ENCODE results near the gene SLC4A1AP.
A peak's percentile ranks its signal among the peaks of the same experiment; 100 is the strongest.
"Not testable (repeated sequence)": the region's sequence is repeated elsewhere in the genome, so short reads cannot be mapped to it uniquely, and the experiment has no call there.

The SLC4A1AP gene

DNA sequence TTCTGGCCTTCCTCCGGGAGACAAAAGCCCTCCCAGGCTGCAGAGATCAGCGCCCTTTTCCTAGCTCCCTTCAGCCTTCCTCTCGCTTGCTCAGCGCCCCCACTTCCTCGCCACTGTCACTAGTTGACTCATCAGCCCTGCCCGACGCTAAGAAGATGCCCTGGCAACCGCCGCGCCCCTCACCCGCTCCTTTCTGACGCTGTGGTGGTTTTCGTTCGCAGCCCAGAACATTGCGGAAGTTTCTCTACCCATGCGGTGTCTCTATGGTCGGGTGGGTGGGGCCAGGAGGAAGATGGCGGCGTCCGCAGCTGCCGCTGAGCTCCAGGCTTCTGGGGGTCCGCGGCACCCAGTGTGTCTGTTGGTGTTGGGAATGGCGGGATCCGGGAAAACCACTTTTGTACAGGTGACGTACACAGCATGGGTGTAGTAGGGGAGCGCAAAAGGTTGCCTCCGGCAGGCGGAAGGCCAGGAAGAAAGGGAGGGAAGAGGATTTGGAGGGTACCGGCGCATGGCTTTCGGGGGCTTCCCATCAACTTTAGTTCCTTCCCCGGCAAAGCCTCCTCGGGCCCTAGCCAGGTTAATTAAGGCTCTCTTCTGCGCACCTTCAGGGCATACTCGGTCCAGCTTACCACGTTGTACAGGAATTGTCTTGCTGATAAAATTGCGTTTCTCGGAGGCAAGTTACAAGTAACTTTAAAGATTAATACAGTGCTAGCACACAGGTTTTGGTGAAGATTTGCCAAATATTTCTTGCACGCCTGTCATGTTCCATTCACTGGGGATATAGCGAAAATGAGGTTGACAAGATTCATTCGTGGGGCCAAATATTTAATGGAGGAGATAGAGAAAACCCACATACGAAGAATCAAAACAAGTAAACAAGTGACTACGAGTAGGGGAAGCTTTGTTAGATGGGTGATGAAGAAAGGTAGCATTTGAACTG is 34.7 kb upstream of the SLC4A1AP start, which contains the start of the genes CCDC121 and GPN1:
TSS of gene CCDC121 (minus strand) at position 246 of the 943 bp plus-strand sequence. CDS start 1,213 bp downstream, outside the sequence.
TSS of gene GPN1 (plus strand) at position 284 of the 943 bp plus-strand sequence. CDS start at position 293, 9 bp downstream.
- H3K4me1 ChIP-seq (ENCODE audit: control insufficient read depth, insufficient read depth, low read length, unreplicated experiment): peaks cover 15% of the 10 kb centered on the region
- peak within 1 kb of the TSS; percentile 82 for H2AFZ ChIP-seq (ENCODE audit: low read length, unreplicated experiment)
- 0 out of 2 replicates have a peak, but pooled peaks cover 12% of the 10 kb centered on the region for H3K36me3 ChIP-seq (ENCODE audit: insufficient read depth, low read length)
- no peaks in the 10 kb centered on the region for H3K27me3 ChIP-seq (ENCODE audit: insufficient read depth, low read length)
- peaks cover 12% of the 10 kb centered on the region for H3K79me2 ChIP-seq (ENCODE audit: control insufficient read depth, insufficient read depth, low read length, unreplicated experiment)
- H3K27ac ChIP-seq (ENCODE audit: low read depth, low read length): peak within 1 kb of the TSS; percentile 84
- H3K4me3 ChIP-seq (ENCODE audit: low read depth, low read length): peak within 1 kb of the TSS; percentile 90

DNA sequence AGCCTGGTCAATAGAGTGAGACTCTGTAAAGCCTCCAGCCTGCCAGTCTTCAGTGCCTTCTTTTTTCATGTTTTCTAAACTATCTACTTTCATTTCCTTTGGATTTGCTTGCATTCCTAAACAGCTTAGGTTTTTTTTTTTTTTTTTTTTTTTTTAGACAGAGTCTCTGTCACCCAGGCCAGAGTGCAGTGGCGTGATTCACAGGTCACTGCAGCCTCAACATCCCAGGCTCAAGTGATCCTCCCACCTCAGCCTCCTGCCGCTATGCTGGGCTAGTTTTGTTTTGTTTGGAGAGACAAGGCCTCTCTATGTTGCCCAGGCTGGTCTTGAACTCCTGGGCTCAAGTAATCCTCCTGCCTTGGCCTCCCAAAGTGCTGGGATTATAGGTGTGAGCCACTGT is 33.4 kb upstream of the SLC4A1AP start:
- H3K4me1 ChIP-seq (ENCODE audit: control insufficient read depth, insufficient read depth, low read length, unreplicated experiment): peaks cover 15% of the 10 kb centered on the region
- peak overlapping the region; percentile 90; the same call in 1 of the 2 replicates for H3K4me3 ChIP-seq (ENCODE audit: low read depth, low read length)
- not testable (repeated sequence) for H3K27me3 ChIP-seq (ENCODE audit: insufficient read depth, low read length); H3K27ac ChIP-seq (ENCODE audit: low read depth, low read length); H2AFZ ChIP-seq (ENCODE audit: low read length, unreplicated experiment)
- peaks cover 12% of the 10 kb centered on the region for H3K79me2 ChIP-seq (ENCODE audit: control insufficient read depth, insufficient read depth, low read length, unreplicated experiment)
- H3K36me3 ChIP-seq (ENCODE audit: insufficient read depth, low read length): peaks cover 17% of the 10 kb centered on the region; the same call in 1 of the 2 replicates

DNA sequence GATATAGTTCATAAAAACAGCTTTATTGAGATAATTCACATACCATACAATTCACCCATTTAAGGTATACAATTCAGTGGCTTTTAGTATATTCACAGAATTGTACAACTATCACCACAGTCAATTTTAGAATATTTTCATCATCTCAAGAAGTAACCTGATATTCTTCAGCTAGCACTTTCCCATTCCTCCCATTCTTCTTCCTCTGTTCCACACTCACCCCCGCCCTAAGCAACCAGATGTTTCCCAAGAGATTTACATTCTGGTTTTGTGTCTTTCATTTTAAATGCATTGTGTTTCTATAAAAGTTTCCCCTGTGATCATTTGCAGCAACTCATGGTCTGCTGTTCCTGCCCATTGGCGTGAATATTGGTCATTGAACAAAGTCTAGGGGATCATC is 29.4 kb upstream of the SLC4A1AP start:
- Histone ChIP-seq H3K36me3 (ENCODE audit: insufficient read depth, low read length) (peaks cover 35% of the 10 kb centered on the region; the same call in 1 of the 2 replicates), H2AFZ (ENCODE audit: low read length, unreplicated experiment) (no peak overlapping the region), H3K27ac (ENCODE audit: low read depth, low read length) (no peak overlapping the region), H3K4me1 (ENCODE audit: control insufficient read depth, insufficient read depth, low read length, unreplicated experiment) (peaks cover 17% of the 10 kb centered on the region), H3K27me3 (ENCODE audit: insufficient read depth, low read length) (no peaks in the 10 kb centered on the region), H3K4me3 (ENCODE audit: low read depth, low read length) (no peak overlapping the region), H3K79me2 (ENCODE audit: control insufficient read depth, insufficient read depth, low read length, unreplicated experiment) (peaks cover 8% of the 10 kb centered on the region)

DNA sequence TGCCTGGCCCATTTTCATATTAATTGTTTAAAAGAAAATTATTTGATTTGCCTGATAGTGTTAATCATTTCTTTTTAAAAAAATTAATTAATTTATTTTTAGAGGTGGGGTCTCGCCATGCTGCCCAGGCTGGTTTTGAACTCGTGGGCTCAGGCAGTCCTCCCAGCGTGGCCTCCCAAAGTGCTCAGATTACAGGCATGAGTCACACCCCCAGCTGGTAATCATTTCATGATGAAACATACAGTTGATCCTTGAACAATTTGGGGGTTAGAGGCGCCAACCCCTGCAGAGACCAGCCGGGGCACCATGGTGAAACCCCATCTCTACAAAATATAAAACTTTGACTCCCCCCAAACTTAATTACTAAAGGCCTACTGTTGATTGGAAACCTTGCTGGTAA is 26.9 kb upstream of the SLC4A1AP start:
- Histone ChIP-seq H3K36me3 (ENCODE audit: insufficient read depth, low read length) (peaks cover 30% of the 10 kb centered on the region), H3K27ac (ENCODE audit: low read depth, low read length) (0 out of 2 replicates have a peak overlapping the region, but pooled peaks have one; percentile 84), H3K4me3 (ENCODE audit: low read depth, low read length) (no peak overlapping the region)

DNA sequence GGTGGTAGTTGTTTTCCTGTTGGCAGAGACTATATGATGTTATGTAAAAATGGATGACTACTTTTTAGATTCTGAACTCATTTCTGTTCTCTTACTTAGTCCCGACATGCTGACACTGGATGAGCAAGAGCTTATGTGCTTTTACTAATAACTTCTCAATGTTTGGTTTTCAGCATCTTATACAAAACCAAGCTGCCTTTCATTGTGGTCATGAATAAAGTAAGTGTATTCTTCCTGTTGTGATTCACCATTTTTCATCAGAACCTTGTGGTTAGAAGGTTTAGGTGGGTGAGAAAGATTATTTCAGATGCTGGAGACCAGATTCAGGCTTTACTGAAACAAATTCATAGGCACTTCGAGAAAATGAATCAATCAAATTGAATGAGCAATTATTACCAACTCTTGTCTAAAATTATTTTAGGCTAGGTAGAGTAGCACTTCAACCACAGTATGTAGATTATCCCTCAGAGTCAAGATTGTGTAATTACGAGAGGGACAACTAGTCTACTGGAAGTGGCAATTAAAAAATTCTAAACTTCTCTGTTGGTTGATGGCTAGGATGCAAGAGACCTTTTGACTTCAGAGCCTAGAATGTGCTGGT is 25.6 kb upstream of the SLC4A1AP start:
- no peak overlapping the region for H2AFZ ChIP-seq (ENCODE audit: low read length, unreplicated experiment)
- 0 out of 2 replicates have a peak overlapping the region, but pooled peaks have one; percentile 4 for H3K4me3 ChIP-seq (ENCODE audit: low read depth, low read length)
- H3K79me2 ChIP-seq (ENCODE audit: control insufficient read depth, insufficient read depth, low read length, unreplicated experiment): no peaks in the 10 kb centered on the region
- H3K4me1 ChIP-seq (ENCODE audit: control insufficient read depth, insufficient read depth, low read length, unreplicated experiment): peaks cover 14% of the 10 kb centered on the region
- peaks cover 30% of the 10 kb centered on the region for H3K36me3 ChIP-seq (ENCODE audit: insufficient read depth, low read length)
- H3K27ac ChIP-seq (ENCODE audit: low read depth, low read length): peak overlapping the region; percentile 84
- H3K27me3 ChIP-seq (ENCODE audit: insufficient read depth, low read length): no peaks in the 10 kb centered on the region

More for the DNA sequence above, 26.9 kb upstream of the SLC4A1AP start:
- H2AFZ ChIP-seq (ENCODE audit: low read length, unreplicated experiment): no peak overlapping the region
- peaks cover 14% of the 10 kb centered on the region for H3K4me1 ChIP-seq (ENCODE audit: control insufficient read depth, insufficient read depth, low read length, unreplicated experiment)
- H3K27me3 ChIP-seq (ENCODE audit: insufficient read depth, low read length): no peaks in the 10 kb centered on the region
- H3K79me2 ChIP-seq (ENCODE audit: control insufficient read depth, insufficient read depth, low read length, unreplicated experiment): no peaks in the 10 kb centered on the region

DNA sequence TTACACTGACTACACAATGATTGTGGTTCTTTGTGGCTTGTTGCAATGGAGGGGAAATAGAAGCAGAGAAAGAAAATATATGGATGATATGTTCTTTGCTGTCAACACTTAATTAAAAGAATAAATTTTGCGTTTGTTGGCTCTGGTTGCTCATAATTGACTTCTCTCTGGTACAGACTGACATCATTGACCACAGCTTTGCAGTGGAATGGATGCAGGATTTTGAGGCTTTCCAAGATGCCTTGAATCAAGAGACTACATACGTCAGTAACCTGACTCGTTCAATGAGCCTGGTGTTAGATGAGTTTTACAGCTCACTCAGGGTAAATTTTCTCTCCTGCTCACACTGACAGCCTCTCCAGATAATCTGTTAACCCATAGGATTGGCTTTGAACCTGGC is 25.0 kb upstream of the SLC4A1AP start:
- Histone ChIP-seq H3K4me3 (ENCODE audit: low read depth, low read length) (no peak overlapping the region), H3K27me3 (ENCODE audit: insufficient read depth, low read length) (no peaks in the 10 kb centered on the region), H3K4me1 (ENCODE audit: control insufficient read depth, insufficient read depth, low read length, unreplicated experiment) (peaks cover 14% of the 10 kb centered on the region), H3K79me2 (ENCODE audit: control insufficient read depth, insufficient read depth, low read length, unreplicated experiment) (no peaks in the 10 kb centered on the region), H3K27ac (ENCODE audit: low read depth, low read length) (peak overlapping the region; percentile 84), H3K36me3 (ENCODE audit: insufficient read depth, low read length) (peaks cover 30% of the 10 kb centered on the region), H2AFZ (ENCODE audit: low read length, unreplicated experiment) (no peak overlapping the region)

DNA sequence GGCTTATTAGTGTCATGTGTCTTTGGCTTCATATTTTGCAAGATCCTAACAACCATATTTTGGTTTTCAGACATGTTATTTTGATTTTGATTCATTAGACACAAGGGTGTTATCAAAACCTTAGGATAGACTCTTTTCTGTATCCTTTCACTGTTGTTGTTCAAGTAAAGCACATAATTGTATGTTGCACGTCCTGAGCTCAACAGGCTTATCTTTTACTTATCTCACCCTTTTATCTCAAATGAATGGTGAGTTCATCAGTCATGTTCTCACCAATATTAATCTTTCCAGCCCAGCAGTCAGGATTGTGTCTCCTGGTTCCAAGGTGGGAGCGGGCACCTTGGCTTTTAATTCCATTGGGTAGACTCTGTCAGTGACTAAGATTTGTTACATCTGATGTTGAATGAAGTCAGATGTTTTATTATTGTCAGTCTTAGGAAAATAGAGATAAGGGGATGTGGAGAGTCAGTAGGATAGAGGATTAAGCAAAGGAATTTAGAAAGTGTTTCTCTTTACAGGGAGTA is 22.9 kb upstream of the SLC4A1AP start:
- peaks cover 14% of the 10 kb centered on the region for H3K4me1 ChIP-seq (ENCODE audit: control insufficient read depth, insufficient read depth, low read length, unreplicated experiment)
- no peak overlapping the region for H3K27ac ChIP-seq (ENCODE audit: low read depth, low read length)
- H3K27me3 ChIP-seq (ENCODE audit: insufficient read depth, low read length): no peaks in the 10 kb centered on the region
- peaks cover 20% of the 10 kb centered on the region for H3K36me3 ChIP-seq (ENCODE audit: insufficient read depth, low read length)
- no peak overlapping the region for H2AFZ ChIP-seq (ENCODE audit: low read length, unreplicated experiment)
- H3K4me3 ChIP-seq (ENCODE audit: low read depth, low read length): no peak overlapping the region
- no peaks in the 10 kb centered on the region for H3K79me2 ChIP-seq (ENCODE audit: control insufficient read depth, insufficient read depth, low read length, unreplicated experiment)

DNA sequence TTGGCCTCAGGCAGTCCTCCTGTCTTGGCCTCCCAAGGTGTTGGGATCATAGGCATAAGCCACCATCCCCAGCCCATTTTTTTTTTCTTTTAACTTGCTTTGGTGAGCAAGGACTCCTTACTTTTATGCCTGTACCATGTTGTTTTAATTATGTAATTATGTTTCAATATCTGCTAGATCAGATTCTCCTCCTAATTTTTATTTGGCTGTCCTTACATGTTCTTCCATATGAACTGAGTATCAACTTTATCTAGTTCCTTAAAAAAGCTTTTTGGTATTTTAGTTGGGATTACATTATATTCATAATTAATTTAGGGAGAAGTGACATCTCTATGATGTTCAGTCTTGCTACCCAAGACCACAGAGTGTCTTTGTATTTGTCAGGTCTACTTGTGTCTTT is 18.5 kb upstream of the SLC4A1AP start:
- Histone ChIP-seq H3K27me3 (ENCODE audit: insufficient read depth, low read length) (no peaks in the 10 kb centered on the region), H2AFZ (ENCODE audit: low read length, unreplicated experiment) (no peak overlapping the region), H3K27ac (ENCODE audit: low read depth, low read length) (no peak overlapping the region), H3K79me2 (ENCODE audit: control insufficient read depth, insufficient read depth, low read length, unreplicated experiment) (no peaks in the 10 kb centered on the region), H3K4me3 (ENCODE audit: low read depth, low read length) (no peak overlapping the region), H3K4me1 (ENCODE audit: control insufficient read depth, insufficient read depth, low read length, unreplicated experiment) (no peaks in the 10 kb centered on the region), H3K36me3 (ENCODE audit: insufficient read depth, low read length) (peaks cover 16% of the 10 kb centered on the region)

DNA sequence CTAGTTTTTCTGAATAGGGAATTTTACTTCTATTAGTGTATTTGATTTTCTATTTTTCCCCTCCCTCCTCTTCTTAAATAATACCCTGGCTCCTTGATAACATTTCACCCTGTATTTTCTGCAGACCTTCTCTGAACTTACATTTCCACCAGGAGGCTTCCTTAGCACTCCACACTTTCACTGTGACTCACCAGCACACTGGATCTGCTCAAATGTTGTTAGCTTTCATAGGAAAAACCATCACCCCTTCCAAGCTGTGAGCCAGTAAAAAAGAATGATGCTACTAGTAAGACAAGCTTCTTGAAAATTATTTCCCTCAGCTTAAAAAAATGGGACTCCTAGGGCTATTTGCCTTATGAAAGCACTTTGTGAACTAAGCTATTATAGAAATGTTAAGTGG is 16.4 kb upstream of the SLC4A1AP start:
- H3K36me3 ChIP-seq (ENCODE audit: insufficient read depth, low read length): peaks cover 18% of the 10 kb centered on the region
- peaks cover under 1% of the 10 kb centered on the region for H3K4me1 ChIP-seq (ENCODE audit: control insufficient read depth, insufficient read depth, low read length, unreplicated experiment)
- H3K27ac ChIP-seq (ENCODE audit: low read depth, low read length): no peak overlapping the region
- H3K79me2 ChIP-seq (ENCODE audit: control insufficient read depth, insufficient read depth, low read length, unreplicated experiment): no peaks in the 10 kb centered on the region
- no peaks in the 10 kb centered on the region for H3K27me3 ChIP-seq (ENCODE audit: insufficient read depth, low read length)
- no peak overlapping the region for H3K4me3 ChIP-seq (ENCODE audit: low read depth, low read length)
- H2AFZ ChIP-seq (ENCODE audit: low read length, unreplicated experiment): no peak overlapping the region

DNA sequence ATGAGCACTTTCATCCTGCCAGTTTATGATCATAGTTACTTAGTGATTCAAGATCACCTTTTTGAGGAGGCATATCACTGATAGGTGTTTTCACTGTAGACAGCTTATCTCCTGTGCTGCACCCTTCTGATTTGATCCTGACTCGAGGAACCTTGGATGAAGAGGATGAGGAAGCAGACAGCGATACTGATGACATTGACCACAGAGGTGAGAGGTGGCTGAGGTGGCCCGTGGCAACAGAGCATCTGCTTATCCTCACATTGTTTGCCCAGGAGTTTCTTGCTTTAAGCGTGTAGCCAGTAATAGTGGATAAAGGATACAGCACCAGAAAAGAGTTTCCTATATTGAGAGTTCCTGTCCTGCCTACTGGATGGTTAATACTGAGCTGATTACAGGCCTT is 16.0 kb upstream of the SLC4A1AP start:
- no peak overlapping the region for H3K4me3 ChIP-seq (ENCODE audit: low read depth, low read length)
- peaks cover 5% of the 10 kb centered on the region for H3K4me1 ChIP-seq (ENCODE audit: control insufficient read depth, insufficient read depth, low read length, unreplicated experiment)
- H3K36me3 ChIP-seq (ENCODE audit: insufficient read depth, low read length): peaks cover 22% of the 10 kb centered on the region
- no peaks in the 10 kb centered on the region for H3K79me2 ChIP-seq (ENCODE audit: control insufficient read depth, insufficient read depth, low read length, unreplicated experiment)
- no peaks in the 10 kb centered on the region for H3K27me3 ChIP-seq (ENCODE audit: insufficient read depth, low read length)
- no peak overlapping the region for H2AFZ ChIP-seq (ENCODE audit: low read length, unreplicated experiment)
- H3K27ac ChIP-seq (ENCODE audit: low read depth, low read length): no peak overlapping the region

Measured in ACC112 (cell line).